ENCODE results near the gene NUP188. TPM values are rescaled to one million over a fixed set of nuclear protein-coding genes. Genes with fewer than 3 reads are reported as not detected.

Gene NUP188
- total and polyA plus RNA-seq, 2 experiments from 2014 or later: 25.5 to 117 TPM

DNA sequence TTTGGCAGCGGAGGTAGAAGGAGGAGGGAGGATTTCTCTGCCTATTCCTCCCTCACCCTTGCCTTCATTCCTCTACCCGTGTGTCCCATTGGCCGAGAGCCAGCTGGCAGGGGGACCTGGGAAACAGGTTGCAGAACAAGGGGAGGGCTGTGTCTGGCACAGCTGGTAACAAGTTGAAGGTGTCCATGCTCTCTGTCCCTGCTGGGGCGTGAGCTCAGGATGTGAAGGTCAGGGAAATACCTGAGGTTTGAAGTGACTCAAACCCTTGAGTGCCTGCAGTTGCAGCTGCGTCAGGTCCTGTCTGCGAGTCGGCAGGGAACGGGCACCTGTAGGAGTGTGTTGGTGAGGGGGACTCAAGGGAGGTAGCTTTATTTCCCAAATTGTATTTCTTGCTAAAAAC, 105.1 kb downstream of the NUP188 start:
- Histone ChIP-seq H3F3A (replicated peaks; ENCODE audit: low read depth) (no peaks in the 10 kb centered on the region), H3K27me3 (ENCODE audit: insufficient read depth) (no peaks in the 10 kb centered on the region), H3K36me3 (ENCODE audit: insufficient read depth) (peaks cover 11% of the 10 kb centered on the region), H2AFZ (no peak overlapping the region), H3K79me2 (replicated peaks; ENCODE audit: insufficient read depth) (no peaks in the 10 kb centered on the region), H3K4me1 (ENCODE audit: insufficient read depth) (no peaks in the 10 kb centered on the region), H4K20me1 (replicated peaks; ENCODE audit: insufficient read depth) (no peaks in the 10 kb centered on the region), H3K27ac (ENCODE audit: low read depth) (no peak overlapping the region), H3K4me2 (no peak overlapping the region), H3K9me2 (ENCODE audit: insufficient read depth) (no peaks in the 10 kb centered on the region), H3K4me3 (no peak overlapping the region)
- H3K9me3 Mint-ChIP-seq: no peaks in the 10 kb centered on the region
- peaks cover 26% of the 10 kb centered on the region for H3K36me3 Mint-ChIP-seq (ENCODE audit: low read depth)
- H3K4me1 Mint-ChIP-seq: no peaks in the 10 kb centered on the region
- H3K4me3 Mint-ChIP-seq: no peak overlapping the region
- no peaks in the 10 kb centered on the region for H3K27me3 Mint-ChIP-seq (ENCODE audit: insufficient read depth, low read depth, poor library complexity)
- H3K27ac Mint-ChIP-seq: no peak overlapping the region
- no peak for DNase-seq (ENCODE audit: low spot score)
- no peak for ATAC-seq
- TF ChIP-seq STAT1 (IDR thresholded peaks at IDR 0.05; ENCODE audit: unreplicated experiment): no peak
- no peak for TF ChIP-seq ZNF331 (CRISPR knock-in tag; IDR thresholded peaks at IDR 0.05; ENCODE audit: low read depth)
- no peak for TF ChIP-seq CREB1 (CRISPR knock-in tag; IDR thresholded peaks at IDR 0.05; ENCODE audit: low read depth)
- TF ChIP-seq, protein P1, sequence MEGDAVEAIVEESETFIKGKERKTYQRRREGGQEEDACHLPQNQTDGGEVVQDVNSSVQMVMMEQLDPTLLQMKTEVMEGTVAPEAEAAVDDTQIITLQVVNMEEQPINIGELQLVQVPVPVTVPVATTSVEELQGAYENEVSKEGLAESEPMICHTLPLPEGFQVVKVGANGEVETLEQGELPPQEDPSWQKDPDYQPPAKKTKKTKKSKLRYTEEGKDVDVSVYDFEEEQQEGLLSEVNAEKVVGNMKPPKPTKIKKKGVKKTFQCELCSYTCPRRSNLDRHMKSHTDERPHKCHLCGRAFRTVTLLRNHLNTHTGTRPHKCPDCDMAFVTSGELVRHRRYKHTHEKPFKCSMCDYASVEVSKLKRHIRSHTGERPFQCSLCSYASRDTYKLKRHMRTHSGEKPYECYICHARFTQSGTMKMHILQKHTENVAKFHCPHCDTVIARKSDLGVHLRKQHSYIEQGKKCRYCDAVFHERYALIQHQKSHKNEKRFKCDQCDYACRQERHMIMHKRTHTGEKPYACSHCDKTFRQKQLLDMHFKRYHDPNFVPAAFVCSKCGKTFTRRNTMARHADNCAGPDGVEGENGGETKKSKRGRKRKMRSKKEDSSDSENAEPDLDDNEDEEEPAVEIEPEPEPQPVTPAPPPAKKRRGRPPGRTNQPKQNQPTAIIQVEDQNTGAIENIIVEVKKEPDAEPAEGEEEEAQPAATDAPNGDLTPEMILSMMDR (conservative IDR thresholded peaks at IDR 0.05; ENCODE audit: low read depth in 2 of 2): no peak
- TF ChIP-seq, protein P2, sequence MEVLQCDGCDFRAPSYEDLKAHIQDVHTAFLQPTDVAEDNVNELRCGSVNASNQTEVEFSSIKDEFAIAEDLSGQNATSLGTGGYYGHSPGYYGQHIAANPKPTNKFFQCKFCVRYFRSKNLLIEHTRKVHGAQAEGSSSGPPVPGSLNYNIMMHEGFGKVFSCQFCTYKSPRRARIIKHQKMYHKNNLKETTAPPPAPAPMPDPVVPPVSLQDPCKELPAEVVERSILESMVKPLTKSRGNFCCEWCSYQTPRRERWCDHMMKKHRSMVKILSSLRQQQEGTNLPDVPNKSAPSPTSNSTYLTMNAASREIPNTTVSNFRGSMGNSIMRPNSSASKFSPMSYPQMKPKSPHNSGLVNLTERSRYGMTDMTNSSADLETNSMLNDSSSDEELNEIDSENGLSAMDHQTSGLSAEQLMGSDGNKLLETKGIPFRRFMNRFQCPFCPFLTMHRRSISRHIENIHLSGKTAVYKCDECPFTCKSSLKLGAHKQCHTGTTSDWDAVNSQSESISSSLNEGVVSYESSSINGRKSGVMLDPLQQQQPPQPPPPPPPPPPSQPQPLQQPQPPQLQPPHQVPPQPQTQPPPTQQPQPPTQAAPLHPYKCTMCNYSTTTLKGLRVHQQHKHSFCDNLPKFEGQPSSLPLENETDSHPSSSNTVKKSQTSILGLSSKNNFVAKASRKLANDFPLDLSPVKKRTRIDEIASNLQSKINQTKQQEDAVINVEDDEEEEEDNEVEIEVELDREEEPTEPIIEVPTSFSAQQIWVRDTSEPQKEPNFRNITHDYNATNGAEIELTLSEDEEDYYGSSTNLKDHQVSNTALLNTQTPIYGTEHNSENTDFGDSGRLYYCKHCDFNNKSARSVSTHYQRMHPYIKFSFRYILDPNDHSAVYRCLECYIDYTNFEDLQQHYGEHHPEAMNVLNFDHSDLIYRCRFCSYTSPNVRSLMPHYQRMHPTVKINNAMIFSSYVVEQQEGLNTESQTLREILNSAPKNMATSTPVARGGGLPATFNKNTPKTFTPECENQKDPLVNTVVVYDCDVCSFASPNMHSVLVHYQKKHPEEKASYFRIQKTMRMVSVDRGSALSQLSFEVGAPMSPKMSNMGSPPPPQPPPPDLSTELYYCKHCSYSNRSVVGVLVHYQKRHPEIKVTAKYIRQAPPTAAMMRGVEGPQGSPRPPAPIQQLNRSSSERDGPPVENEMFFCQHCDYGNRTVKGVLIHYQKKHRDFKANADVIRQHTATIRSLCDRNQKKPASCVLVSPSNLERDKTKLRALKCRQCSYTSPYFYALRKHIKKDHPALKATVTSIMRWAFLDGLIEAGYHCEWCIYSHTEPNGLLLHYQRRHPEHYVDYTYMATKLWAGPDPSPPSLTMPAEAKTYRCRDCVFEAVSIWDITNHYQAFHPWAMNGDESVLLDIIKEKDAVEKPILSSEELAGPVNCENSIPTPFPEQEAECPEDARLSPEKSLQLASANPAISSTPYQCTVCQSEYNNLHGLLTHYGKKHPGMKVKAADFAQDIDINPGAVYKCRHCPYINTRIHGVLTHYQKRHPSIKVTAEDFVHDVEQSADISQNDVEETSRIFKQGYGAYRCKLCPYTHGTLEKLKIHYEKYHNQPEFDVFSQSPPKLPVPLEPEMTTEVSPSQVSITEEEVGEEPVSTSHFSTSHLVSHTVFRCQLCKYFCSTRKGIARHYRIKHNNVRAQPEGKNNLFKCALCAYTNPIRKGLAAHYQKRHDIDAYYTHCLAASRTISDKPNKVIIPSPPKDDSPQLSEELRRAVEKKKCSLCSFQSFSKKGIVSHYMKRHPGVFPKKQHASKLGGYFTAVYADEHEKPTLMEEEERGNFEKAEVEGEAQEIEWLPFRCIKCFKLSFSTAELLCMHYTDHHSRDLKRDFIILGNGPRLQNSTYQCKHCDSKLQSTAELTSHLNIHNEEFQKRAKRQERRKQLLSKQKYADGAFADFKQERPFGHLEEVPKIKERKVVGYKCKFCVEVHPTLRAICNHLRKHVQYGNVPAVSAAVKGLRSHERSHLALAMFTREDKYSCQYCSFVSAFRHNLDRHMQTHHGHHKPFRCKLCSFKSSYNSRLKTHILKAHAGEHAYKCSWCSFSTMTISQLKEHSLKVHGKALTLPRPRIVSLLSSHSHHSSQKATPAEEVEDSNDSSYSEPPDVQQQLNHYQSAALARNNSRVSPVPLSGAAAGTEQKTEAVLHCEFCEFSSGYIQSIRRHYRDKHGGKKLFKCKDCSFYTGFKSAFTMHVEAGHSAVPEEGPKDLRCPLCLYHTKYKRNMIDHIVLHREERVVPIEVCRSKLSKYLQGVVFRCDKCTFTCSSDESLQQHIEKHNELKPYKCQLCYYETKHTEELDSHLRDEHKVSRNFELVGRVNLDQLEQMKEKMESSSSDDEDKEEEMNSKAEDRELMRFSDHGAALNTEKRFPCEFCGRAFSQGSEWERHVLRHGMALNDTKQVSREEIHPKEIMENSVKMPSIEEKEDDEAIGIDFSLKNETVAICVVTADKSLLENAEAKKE (CRISPR knock-in tag; IDR thresholded peaks at IDR 0.05): no peak
- TF ChIP-seq, protein P3, sequence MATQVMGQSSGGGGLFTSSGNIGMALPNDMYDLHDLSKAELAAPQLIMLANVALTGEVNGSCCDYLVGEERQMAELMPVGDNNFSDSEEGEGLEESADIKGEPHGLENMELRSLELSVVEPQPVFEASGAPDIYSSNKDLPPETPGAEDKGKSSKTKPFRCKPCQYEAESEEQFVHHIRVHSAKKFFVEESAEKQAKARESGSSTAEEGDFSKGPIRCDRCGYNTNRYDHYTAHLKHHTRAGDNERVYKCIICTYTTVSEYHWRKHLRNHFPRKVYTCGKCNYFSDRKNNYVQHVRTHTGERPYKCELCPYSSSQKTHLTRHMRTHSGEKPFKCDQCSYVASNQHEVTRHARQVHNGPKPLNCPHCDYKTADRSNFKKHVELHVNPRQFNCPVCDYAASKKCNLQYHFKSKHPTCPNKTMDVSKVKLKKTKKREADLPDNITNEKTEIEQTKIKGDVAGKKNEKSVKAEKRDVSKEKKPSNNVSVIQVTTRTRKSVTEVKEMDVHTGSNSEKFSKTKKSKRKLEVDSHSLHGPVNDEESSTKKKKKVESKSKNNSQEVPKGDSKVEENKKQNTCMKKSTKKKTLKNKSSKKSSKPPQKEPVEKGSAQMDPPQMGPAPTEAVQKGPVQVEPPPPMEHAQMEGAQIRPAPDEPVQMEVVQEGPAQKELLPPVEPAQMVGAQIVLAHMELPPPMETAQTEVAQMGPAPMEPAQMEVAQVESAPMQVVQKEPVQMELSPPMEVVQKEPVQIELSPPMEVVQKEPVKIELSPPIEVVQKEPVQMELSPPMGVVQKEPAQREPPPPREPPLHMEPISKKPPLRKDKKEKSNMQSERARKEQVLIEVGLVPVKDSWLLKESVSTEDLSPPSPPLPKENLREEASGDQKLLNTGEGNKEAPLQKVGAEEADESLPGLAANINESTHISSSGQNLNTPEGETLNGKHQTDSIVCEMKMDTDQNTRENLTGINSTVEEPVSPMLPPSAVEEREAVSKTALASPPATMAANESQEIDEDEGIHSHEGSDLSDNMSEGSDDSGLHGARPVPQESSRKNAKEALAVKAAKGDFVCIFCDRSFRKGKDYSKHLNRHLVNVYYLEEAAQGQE (IDR thresholded peaks at IDR 0.05; ENCODE audit: unreplicated experiment): no peak
- no peak for TF ChIP-seq NANOG (IDR thresholded peaks at IDR 0.05; ENCODE audit: borderline replicate concordance)
- TF ChIP-seq JUNB (IDR thresholded peaks at IDR 0.05; ENCODE audit: unreplicated experiment): no peak
- no peak for TF ChIP-seq EZH2phosphoT487 (IDR thresholded peaks at IDR 0.05; ENCODE audit: unreplicated experiment)
- TF ChIP-seq EZH2 (IDR thresholded peaks at IDR 0.05; ENCODE audit: low read depth, unreplicated experiment): no peak
- no peak for TF ChIP-seq POLR2AphosphoS5 (IDR thresholded peaks at IDR 0.05; ENCODE audit: low read depth)
- TF ChIP-seq ZNF114 (CRISPR knock-in tag; IDR thresholded peaks at IDR 0.05): no peak
- TF ChIP-seq, protein P4, sequence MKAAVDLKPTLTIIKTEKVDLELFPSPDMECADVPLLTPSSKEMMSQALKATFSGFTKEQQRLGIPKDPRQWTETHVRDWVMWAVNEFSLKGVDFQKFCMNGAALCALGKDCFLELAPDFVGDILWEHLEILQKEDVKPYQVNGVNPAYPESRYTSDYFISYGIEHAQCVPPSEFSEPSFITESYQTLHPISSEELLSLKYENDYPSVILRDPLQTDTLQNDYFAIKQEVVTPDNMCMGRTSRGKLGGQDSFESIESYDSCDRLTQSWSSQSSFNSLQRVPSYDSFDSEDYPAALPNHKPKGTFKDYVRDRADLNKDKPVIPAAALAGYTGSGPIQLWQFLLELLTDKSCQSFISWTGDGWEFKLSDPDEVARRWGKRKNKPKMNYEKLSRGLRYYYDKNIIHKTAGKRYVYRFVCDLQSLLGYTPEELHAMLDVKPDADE (IDR thresholded peaks at IDR 0.05): no peak

Data from GM23338 (cell line).